HCT116 (cell line): ENCODE results near the gene STRBP. TPM values are rescaled to one million over a fixed set of nuclear protein-coding genes. Genes with fewer than 3 reads are reported as not detected.

Source experiments
- ATAC-seq: fragments of 200-7000 bp; cut with Tn5 transposase; 2 replicates; pipeline ENCODE4 v1.9.1; 2020; ENCODE audit warnings: mild to moderate bottlenecking, moderate library complexity
- BruUV-seq: library from RNA; stranded (reverse); fragments of 400-500 nt; replicated peaks from 2 replicates; lab custom pipeline; 2021; lab: Mats Ljungman, UMichigan
- CTCF ChIA-PET: fragments of 300-600 bp; sonication (Branson Sonifier 250); formaldehyde crosslinking; loops from one replicate; lab custom pipeline; 2021; ENCODE audit warnings: antibody characterized with exemption; lab: Charles Lee
- POLR2A ChIA-PET: fragments of 300-600, 350-600 bp; sonication (Branson Sonifier 250); formaldehyde crosslinking; loops from one replicate; lab custom pipeline; 2021; ENCODE audit warnings: antibody characterized with exemption; lab: Charles Lee
- RAD21 ChIA-PET, 2 experiments: fragments of 300-600 bp; sonication (Branson Sonifier 250); formaldehyde crosslinking; loops; one replicate each; lab custom pipeline; 2023; ENCODE audit warnings: low total read pairs in 2 of 2; ENCODE audit not compliant: uncharacterized antibody in 2 of 2, unreplicated experiment in 2 of 2, low non-redundant PET in 1 of 2; lab: Charles Lee
- DNase-seq: peaks from one replicate; pipeline ENCODE4 v3.0.0-alpha.2; 2010; ENCODE audit warnings: low read depth, low spot score
- H2AFZ ChIP-seq: fragments of 200-600 bp; shearing (Covaris generic), sonication (generic); 2 replicates; pipeline ENCODE4 v1.6.1; 2017; ENCODE audit warnings: low read depth, mixed run types, mixed read lengths, antibody characterized with exemption, low read length; ENCODE audit not compliant: poor library complexity, severe bottlenecking
- H3K27ac ChIP-seq: 2 replicates; pipeline ENCODE4 v1.5.1; 2012; ENCODE audit warnings: low read depth, low read length
- H3K27me3 ChIP-seq: fragments of 200-600 bp; sonication (generic); 2 replicates; pipeline ENCODE4 v1.6.1; 2016; ENCODE audit warnings: mixed run types, low read length, mixed read lengths; ENCODE audit not compliant: insufficient read depth
- H3K36me3 ChIP-seq, 2 experiments: fragments of 200-500 bp in 1 of 2; fragments of 200-600 bp in 1 of 2; sonication (Bioruptor generic) in 1 of 2; sonication (generic) in 1 of 2; 2 replicates each; pipeline versions ENCODE4 v1.5.1 to v1.6.1; 2014 to 2016; ENCODE audit warnings: low read length in 2 of 2, inconsistent platforms in 1 of 2, mixed read lengths in 1 of 2, mixed run types in 1 of 2; ENCODE audit not compliant: insufficient read depth in 2 of 2, control insufficient read depth in 1 of 2
- H3K4me1 ChIP-seq, 2 experiments: fragments of 200-600 bp in 1 of 2; sonication (generic) in 1 of 2; 2 replicates each; pipeline versions ENCODE4 v1.5.1 to v1.6.1; 2012 to 2017; ENCODE audit warnings: low read length in 2 of 2, inconsistent platforms in 1 of 2, mild to moderate bottlenecking in 1 of 2, mixed read lengths in 1 of 2, mixed run types in 1 of 2, moderate library complexity in 1 of 2; ENCODE audit not compliant: insufficient read depth in 2 of 2, control insufficient read depth in 1 of 2
- H3K4me2 ChIP-seq: fragments of 200-600 bp; sonication (generic); 2 replicates; pipeline ENCODE4 v1.6.1; 2017; ENCODE audit warnings: mixed run types, low read length, mixed read lengths
- H3K4me3 ChIP-seq, 2 experiments: fragments of 200-600 bp in 1 of 2; sonication (generic) in 1 of 2; replicated peaks in 1 of 2; 2 replicates each; pipeline ENCODE4 v1.5.1; 2011 to 2016; ENCODE audit warnings: low read length in 2 of 2, control low read depth in 1 of 2, low read depth in 1 of 2, mild to moderate bottlenecking in 1 of 2, mixed read lengths in 1 of 2, mixed run types in 1 of 2
- H3K79me2 ChIP-seq: fragments of 200-600 bp; sonication (generic); 2 replicates; pipeline ENCODE4 v1.6.1; 2017; ENCODE audit warnings: mild to moderate bottlenecking, mixed run types, low read length, moderate library complexity, mixed read lengths; ENCODE audit not compliant: insufficient read depth
- H3K9ac ChIP-seq: fragments of 200-600 bp; sonication (generic); 2 replicates; pipeline ENCODE4 v1.6.1; 2016; ENCODE audit warnings: low read length, mixed read lengths
- H3K9me2 ChIP-seq: fragments of 200-600 bp; sonication (generic), shearing (Covaris generic); 2 replicates; pipeline ENCODE4 v1.6.1; 2017; ENCODE audit warnings: mixed run types, mild to moderate bottlenecking, moderate library complexity; ENCODE audit not compliant: insufficient read depth
- H3K9me3 ChIP-seq, 2 experiments: fragments of 200-500 bp in 1 of 2; fragments of 200-600 bp in 1 of 2; sonication (Bioruptor generic) in 1 of 2; sonication (generic) in 1 of 2; 2 replicates each; pipeline ENCODE4 v1.6.1; 2014 to 2017; ENCODE audit warnings: low read length in 2 of 2, mixed read lengths in 2 of 2, inconsistent platforms in 1 of 2, low read depth in 1 of 2, mild to moderate bottlenecking in 1 of 2, mixed run types in 1 of 2, moderate library complexity in 1 of 2; ENCODE audit not compliant: control insufficient read depth in 1 of 2, insufficient read depth in 1 of 2
- H4K20me1 ChIP-seq: fragments of 200-600 bp; sonication (generic), shearing (Covaris generic); 2 replicates; pipeline ENCODE4 v1.6.1; 2017; ENCODE audit warnings: mixed run types, mild to moderate bottlenecking, moderate library complexity; ENCODE audit not compliant: insufficient read depth
- CBX3 ChIP-seq: IDR thresholded peaks from 2 replicates; pipeline ENCODE4 v1.6.1; 2012; ENCODE audit warnings: low read depth
- CTCF ChIP-seq, 3 experiments: fragments of 200-600 bp in 1 of 3; sonication (generic) in 1 of 3; IDR thresholded peaks in 2 of 3; conservative IDR thresholded peaks in 1 of 3; 2 replicates each; pipeline ENCODE4 v1.5.1; 2012 to 2017; ENCODE audit warnings: low read depth in 2 of 3, low read length in 2 of 3, antibody characterized with exemption in 1 of 3, borderline replicate concordance in 1 of 3, control low read depth in 1 of 3, mild to moderate bottlenecking in 1 of 3, mixed read lengths in 1 of 3, mixed run types in 1 of 3, moderate library complexity in 1 of 3; ENCODE audit not compliant: insufficient read depth in 1 of 3
- EGR1 ChIP-seq: IDR thresholded peaks from 2 replicates; pipeline ENCODE4 v1.6.1; 2012; ENCODE audit warnings: low read depth
- EZH2 ChIP-seq: fragments of 200-600 bp; sonication (generic); IDR thresholded peaks from 2 replicates; pipeline ENCODE4 v1.6.1; 2017; ENCODE audit warnings: antibody characterized with exemption, mixed run types
- EZH2phosphoT487 ChIP-seq: fragments of 200-600 bp; IDR thresholded peaks from 2 replicates; pipeline ENCODE4 v1.6.1; 2018; ENCODE audit warnings: antibody characterized with exemption, borderline replicate concordance
- FOSL1 ChIP-seq: IDR thresholded peaks from 2 replicates; pipeline ENCODE4 v1.6.1; 2012; ENCODE audit warnings: low read depth
- JUND ChIP-seq: IDR thresholded peaks from 2 replicates; pipeline ENCODE4 v1.6.1; 2012
- MAX ChIP-seq: IDR thresholded peaks from 2 replicates; pipeline ENCODE4 v1.6.1; 2012
- RAD21 ChIP-seq: IDR thresholded peaks from 2 replicates; pipeline ENCODE4 v1.6.1; 2012; ENCODE audit warnings: low read depth, mild to moderate bottlenecking
- REST ChIP-seq: IDR thresholded peaks from 2 replicates; pipeline ENCODE4 v1.6.1; 2012; ENCODE audit warnings: low read depth
- YY1 ChIP-seq: IDR thresholded peaks from 2 replicates; pipeline ENCODE4 v1.6.1; 2011; ENCODE audit warnings: low read length, low read depth, moderate library complexity, mild to moderate bottlenecking; ENCODE audit not compliant: insufficient replicate concordance; ENCODE audit errors: extremely low read depth
- ZNF274 ChIP-seq: fragments of 200-500 bp; sonication (Bioruptor generic); IDR thresholded peaks from 2 replicates; pipeline ENCODE4 v1.6.1; 2014; ENCODE audit warnings: mild to moderate bottlenecking, low read depth, low read length, inconsistent platforms
- intact Hi-C: fragments of 100-400 bp; cut with micrococcal nuclease; formaldehyde crosslinking; loops from 2 replicates; pipeline ENCODE4 v1.10.0; 2022
- total RNA-seq: library from RNA; stranded (reverse); gene quantifications from one replicate; pipeline ENCODE4 v1.2.1, GENCODE V29; 2021; ENCODE audit not compliant: unreplicated experiment
- TF ChIP-seq, protein P1 (sequence below): IDR thresholded peaks from 2 replicates; pipeline ENCODE4 v1.6.1; 2011; ENCODE audit warnings: mild to moderate bottlenecking, low read length, moderate library complexity; ENCODE audit not compliant: insufficient replicate concordance; ENCODE audit errors: extremely low read depth

Gene STRBP
- total RNA-seq, 1 experiment from 2014 or later: 30.4 TPM

DNA sequence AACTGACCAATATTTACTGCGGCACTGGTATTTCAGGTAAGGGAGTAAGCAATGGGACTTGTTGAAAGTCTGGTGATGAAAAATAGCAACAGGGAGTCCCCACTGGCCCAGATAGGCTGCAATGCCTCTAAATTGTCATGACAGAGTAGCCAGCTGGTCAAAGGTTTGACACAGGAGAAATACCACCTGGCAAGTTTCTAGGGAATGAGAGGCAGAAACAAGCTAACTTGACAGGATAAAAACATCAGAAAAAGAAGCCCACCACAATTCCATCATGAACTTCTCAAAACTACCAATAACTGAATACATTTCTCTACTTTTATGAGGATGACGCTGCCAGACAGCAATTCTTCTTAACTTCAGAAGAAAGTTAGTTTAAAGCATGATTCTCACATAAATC, 99.8 kb downstream of the STRBP start:
- H3K4me2 ChIP-seq: no peak overlapping the region
- RAD21 ChIA-PET: no interaction called here
- H3K79me2 ChIP-seq: no peaks in the 10 kb centered on the region
- TF ChIP-seq CBX3: no peak
- TF ChIP-seq EZH2: no peak
- no peak for TF ChIP-seq CTCF (IDR thresholded peaks at IDR 0.05 in 2 of 3, conservative IDR thresholded peaks at IDR 0.05 in 1 of 3; ENCODE audit: borderline replicate concordance in 1 of 3, insufficient read depth in 1 of 3, low read depth in 2 of 3, low read length in 2 of 3)
- H3K4me3 ChIP-seq: no peak overlapping the region
- H3K4me1 ChIP-seq: no peaks in the 10 kb centered on the region
- no peak overlapping the region for H3K9ac ChIP-seq
- POLR2A ChIA-PET: no interaction called here
- CTCF ChIA-PET: no interaction called here
- intact Hi-C loops: no loop called here
- no peaks in the 10 kb centered on the region for H3K9me2 ChIP-seq
- H2AFZ ChIP-seq: no peak overlapping the region
- no peak for ATAC-seq
- H3K36me3 ChIP-seq: 0 out of 4 replicates have a peak, but pooled peaks cover 0 to 2% of the 10 kb centered on the region in 2 experiments
- BruUV-seq: no TSS peak
- no peak overlapping the region for H3K27ac ChIP-seq
- H4K20me1 ChIP-seq: no peaks in the 10 kb centered on the region
- H3K27me3 ChIP-seq: no peaks in the 10 kb centered on the region
- DNase-seq: no peak
- no peaks in the 10 kb centered on the region for H3K9me3 ChIP-seq

DNA sequence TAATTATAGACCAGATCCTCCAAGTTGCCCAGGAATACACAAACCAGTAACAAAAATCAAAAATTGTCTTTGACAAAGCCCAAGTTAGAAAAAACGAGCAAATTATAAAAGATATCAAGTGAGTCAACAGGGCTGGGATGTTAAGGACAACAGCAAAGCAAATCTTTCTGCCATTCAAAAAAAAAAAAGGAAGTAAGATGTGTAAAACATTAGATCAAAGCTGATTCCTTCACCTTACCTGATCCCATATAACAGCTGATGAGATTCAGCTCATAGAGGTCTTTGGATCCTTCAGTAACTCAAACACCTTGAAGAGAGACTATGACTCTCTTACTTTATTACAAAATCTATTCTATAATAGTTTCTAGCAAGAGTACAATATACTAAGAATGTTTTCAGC, 100.9 kb downstream of the STRBP start:
- no peak overlapping the region for H3K4me3 ChIP-seq
- H3K9me3 ChIP-seq: no peaks in the 10 kb centered on the region
- no peak overlapping the region for H3K27ac ChIP-seq
- H3K36me3 ChIP-seq: no peaks in the 10 kb centered on the region
- H3K9me2 ChIP-seq: no peaks in the 10 kb centered on the region
- RAD21 ChIA-PET: no interaction called here
- POLR2A ChIA-PET: no interaction called here
- H3K9ac ChIP-seq: no peak overlapping the region
- no peaks in the 10 kb centered on the region for H3K27me3 ChIP-seq
- no peak for ATAC-seq
- H3K4me1 ChIP-seq: no peaks in the 10 kb centered on the region
- no peaks in the 10 kb centered on the region for H3K79me2 ChIP-seq
- no TSS peak for BruUV-seq
- H2AFZ ChIP-seq: no peak overlapping the region
- H3K4me2 ChIP-seq: no peak overlapping the region
- intact Hi-C loops: no loop called here
- DNase-seq: no peak
- no peaks in the 10 kb centered on the region for H4K20me1 ChIP-seq
- CTCF ChIA-PET: no interaction called here
- no peak for TF ChIP-seq EZH2phosphoT487
- no peak for TF ChIP-seq ZNF274
- TF ChIP-seq, protein P1, sequence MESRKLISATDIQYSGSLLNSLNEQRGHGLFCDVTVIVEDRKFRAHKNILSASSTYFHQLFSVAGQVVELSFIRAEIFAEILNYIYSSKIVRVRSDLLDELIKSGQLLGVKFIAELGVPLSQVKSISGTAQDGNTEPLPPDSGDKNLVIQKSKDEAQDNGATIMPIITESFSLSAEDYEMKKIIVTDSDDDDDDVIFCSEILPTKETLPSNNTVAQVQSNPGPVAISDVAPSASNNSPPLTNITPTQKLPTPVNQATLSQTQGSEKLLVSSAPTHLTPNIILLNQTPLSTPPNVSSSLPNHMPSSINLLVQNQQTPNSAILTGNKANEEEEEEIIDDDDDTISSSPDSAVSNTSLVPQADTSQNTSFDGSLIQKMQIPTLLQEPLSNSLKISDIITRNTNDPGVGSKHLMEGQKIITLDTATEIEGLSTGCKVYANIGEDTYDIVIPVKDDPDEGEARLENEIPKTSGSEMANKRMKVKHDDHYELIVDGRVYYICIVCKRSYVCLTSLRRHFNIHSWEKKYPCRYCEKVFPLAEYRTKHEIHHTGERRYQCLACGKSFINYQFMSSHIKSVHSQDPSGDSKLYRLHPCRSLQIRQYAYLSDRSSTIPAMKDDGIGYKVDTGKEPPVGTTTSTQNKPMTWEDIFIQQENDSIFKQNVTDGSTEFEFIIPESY: no peak
- TF ChIP-seq RAD21: no peak
- TF ChIP-seq EGR1: no peak
- no peak for TF ChIP-seq JUND
- no peak for TF ChIP-seq FOSL1
- TF ChIP-seq YY1: no peak
- no peak for TF ChIP-seq REST
- TF ChIP-seq MAX: no peak
